Stimulated activated CD8-positive, alpha-beta memory T cell treated with anti-CD3 and anti-CD28 coated beads, Interleukin-7, amount 100 ng/mL, for 24 hours (primary cell): Measurements from ENCODE around the gene SCFD2.

Experiments used
- DNase-seq: peaks from one replicate; pipeline ENCODE4 v3.0.0-alpha.2; 2020; ENCODE audit warnings: low read depth

Gene SCFD2

DNA sequence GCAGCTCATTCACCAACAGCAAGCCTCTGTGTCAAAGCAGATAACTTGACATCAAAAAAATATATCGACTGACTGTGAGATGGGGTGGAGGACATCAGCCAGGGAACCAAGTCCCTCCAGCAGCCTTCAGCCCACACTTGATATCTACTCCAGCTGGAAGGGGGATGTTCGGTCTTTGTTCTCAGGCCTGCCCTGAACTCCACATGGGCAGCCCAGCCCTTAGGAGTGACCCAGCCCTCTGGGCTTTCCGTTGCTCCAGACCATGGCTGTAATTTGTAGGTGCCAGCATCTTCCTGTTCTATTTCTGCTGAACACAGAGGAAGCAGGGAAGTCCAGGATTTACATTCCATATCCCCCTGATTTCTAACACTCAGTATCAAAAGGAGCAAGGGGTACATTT lies 486.4 kb downstream of the SCFD2 start:
- DNase-seq, result no peak

DNA sequence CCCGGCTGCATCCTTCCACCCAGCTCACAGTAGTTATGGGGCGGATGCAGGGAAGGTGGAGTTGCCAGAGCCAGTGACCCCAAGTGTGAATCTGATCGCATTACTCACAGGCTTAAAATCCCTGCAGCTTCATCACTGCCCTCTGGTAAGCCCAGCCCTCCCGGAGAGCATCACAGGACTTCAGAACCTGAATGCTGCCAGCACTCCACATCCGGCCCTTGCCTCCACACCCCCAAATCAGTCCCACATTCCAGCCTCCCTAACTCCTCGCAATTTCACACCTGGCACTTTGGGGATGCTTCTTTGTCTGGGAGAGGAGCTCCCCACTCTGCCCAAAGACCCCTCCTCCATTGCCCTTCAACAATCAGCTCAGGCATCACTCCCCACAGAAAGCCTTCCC lies 488.2 kb downstream of the SCFD2 start:
- DNase-seq, result no peak

- DNase-seq, result no peak
Measured at GRCh38 chr4:52877036-52877435, 488.8 kb downstream of the SCFD2 start.

DNA sequence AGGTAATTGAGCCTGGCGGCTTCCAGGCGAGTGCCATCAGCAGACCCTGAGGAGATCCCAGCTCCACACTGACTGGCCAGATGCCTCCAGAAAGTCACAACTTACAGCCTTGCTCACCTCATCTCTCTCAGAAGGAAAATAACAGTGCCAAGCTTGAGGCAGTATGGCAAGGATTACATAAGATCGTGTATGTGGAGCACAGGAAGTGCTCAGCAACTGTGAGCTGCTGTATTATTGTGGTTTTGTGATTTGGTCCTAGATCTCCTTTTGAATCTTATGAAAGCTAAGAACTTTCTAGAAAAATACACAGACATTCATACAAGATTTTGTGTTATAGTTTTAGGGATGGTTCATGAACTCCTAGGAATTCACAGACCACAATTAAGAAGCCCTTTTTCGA lies 489.8 kb downstream of the SCFD2 start:
- DNase-seq, result no peak

GRCh38 chr4:52874948-52875347 lies 490.9 kb downstream of the SCFD2 start:
- DNase-seq, result no peak

GRCh38 chr4:52873861-52874343 lies 492.0 kb downstream of the SCFD2 start:
- DNase-seq, result no peak

- DNase-seq, result no peak
Measured at GRCh38 chr4:52873191-52873590, 492.7 kb downstream of the SCFD2 start.

GRCh38 chr4:52870225-52870624 lies 495.6 kb downstream of the SCFD2 start:
- DNase-seq, result no peak

- DNase-seq, result no peak
Measured at GRCh38 chr4:52869656-52870055, 496.2 kb downstream of the SCFD2 start.

GRCh38 chr4:52869196-52869595 lies 496.7 kb downstream of the SCFD2 start:
- DNase-seq, result no peak

GRCh38 chr4:52868133-52868532 lies 497.7 kb downstream of the SCFD2 start:
- DNase-seq, result no peak

DNA sequence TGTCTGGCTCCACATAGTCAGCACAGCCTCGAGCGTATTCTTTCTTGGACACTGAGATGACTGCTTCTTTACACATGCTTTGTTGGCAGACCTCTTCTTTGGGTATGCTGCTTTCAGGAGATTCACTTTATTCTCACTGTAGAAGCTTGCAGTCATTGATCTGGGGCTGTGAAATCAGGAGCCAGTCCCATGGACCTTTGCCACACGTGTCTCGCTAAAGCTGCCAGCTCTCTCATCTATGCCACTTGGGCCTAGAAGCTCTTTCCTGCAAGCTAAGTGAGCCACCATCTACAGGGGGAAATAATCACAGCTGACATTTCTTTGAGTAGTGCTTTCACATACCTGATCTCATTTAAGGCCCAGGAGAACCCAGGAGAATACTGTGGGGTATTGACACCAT lies 498.7 kb downstream of the SCFD2 start:
- no peak for DNase-seq

DNA sequence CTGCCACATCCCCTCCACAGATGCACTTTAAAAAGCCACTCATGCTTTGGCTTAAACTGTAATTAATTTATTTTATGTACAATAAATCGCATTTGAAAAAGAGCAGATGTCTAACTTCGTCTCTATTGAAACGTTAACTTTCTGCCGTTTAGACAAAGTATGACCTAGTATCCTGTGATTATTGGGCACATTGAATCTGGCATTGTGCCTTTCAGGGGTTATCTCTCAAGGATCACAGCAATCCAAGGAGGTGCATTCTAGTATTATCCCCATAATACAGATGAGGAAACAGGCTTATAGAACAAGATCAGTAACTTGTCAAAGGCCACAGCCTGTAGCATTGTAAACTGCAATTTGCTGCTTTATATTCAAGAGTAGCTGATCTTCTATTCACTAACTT lies 499.1 kb downstream of the SCFD2 start:
- DNase-seq, result no peak

DNA sequence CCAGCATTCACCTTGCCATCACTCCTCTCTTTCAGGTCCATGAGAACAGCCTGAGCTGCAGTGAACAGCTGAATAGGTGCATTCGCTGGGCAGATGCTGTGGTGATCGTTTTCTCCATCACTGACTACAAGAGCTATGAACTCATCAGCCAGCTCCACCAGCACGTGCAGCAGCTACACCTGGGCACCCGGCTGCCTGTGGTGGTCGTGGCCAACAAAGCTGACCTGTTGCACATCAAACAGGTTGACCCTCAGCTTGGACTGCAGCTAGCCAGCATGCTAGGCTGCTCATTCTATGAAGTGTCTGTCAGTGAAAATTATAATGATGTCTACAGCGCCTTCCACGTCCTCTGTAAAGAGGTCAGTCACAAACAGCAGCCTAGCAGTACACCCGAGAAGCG lies 500.6 kb downstream of the SCFD2 start:
- no peak for DNase-seq

- no peak for DNase-seq
Measured at GRCh38 chr4:52864793-52865192, 501.1 kb downstream of the SCFD2 start.

- no peak for DNase-seq
Measured at GRCh38 chr4:52863324-52863723, 502.5 kb downstream of the SCFD2 start.

GRCh38 chr4:52862639-52863161 lies 503.2 kb downstream of the SCFD2 start:
- no peak for DNase-seq

DNA sequence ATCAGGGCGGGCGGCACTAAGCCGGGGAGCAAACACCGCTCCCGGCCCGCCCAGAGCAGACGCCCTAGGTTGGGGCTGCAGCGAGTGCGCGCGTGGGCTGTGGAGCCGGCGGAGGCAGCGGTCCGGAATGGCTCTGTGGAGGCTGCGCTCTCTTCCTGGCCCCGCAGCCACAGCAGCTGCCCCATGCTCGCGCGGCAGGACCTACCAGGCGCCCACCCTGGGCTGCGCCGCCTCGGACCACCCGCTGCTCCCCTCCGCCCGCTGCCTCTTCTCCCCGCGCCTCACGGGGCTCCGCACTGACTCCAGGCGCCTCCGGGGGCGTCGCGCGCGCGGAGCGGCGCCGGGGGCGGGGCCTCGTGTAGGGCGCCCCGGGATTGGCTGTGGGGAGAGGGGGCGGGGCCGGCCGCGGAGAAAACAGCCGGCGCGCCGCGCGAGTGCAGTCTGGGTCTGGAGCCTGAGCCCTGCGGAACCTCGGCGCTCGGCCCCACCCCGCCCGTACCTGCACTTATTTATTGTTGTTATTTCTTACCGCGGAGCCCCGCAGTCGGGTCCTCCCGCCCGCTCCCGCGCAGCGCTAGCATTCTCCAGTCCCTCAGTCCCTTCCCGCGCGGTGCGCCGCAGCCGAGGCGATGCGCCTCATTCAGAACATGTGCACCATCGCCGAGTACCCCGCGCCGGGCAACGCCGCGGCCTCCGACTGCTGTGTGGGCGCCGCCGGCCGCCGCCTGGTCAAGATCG lies 503.8 kb downstream of the SCFD2 start, which contains the start of gene RASL11B:
Gene RASL11B (plus strand): TSS at position 439 of the 738 bp plus-strand sequence. CDS start 191 bp downstream, at position 630.
- DNase-seq, result peak; percentile 70

DNA sequence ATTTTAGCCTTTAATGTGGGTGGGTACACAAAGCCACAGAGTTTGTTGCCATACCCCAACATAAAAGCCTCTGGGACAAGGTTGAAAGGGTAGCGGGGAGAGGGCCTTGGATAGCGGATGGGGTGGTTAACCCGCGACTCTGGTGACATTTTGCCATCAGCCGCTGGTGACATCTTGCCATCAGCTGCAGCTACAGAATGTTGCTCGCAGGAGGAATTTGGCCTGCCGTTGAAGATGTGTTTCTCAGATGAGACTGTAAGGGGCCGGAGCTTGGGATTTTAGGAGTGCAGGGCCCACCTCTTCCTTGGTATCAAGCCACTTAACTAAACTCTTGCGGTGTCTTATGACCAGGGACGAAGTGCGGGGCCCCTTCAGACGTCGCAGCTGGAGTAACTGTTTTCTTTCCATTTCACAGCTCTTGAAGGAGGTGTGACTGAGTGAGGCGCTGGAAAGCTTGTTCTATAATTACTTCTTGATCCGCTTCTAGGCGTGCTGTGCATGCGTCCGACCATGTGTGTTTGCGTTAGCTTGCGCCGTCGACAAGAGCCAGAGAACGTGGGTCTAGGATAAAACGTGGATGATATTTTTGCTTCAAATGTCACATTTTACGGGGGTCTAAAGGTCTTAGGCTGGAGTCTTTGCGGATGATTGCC lies 504.6 kb downstream of the SCFD2 start:
- DNase-seq, result no peak

DNA sequence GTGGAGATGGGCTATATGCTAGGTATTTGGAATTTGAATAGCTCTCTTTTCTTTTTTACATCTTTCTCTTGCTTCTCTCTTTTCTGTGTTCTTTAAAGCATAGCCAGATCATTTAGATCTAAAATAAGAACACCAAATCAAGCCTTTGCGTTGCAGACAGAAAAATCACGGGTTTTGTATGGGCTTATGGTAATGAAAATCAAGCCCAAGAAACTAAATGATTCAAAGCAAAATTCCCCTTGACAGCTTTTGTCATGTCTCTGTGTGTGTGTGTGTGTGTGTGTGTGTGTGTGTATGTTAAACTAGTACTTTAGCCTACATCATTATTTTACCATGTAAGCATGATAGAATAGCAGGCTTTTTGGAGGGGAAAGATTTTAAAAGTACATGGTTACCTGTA lies 505.5 kb downstream of the SCFD2 start:
- DNase-seq, result no peak

DNA sequence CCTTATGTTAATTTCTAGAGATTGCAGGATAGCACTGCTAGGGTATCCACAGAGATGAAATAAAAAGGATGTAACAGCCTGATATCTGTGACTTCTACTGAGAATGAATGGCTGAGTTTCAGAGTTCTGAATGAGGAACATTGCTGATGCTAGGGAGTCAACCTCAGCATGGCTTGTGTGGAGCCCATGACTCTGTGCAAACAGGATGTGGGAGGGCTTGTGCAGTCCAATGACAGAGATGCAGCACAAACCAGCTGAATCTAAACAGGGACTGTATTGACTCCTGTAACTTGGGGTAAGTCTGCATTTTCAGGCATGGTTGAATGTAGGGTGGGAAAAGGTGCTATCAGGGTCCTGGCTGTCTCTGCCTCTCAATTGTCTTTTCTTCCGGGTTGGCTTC lies 509.1 kb downstream of the SCFD2 start:
- DNase-seq, result no peak

GRCh38 chr4:52853351-52853750 lies 512.5 kb downstream of the SCFD2 start:
- no peak for DNase-seq

- no peak for DNase-seq
Measured at GRCh38 chr4:52852711-52853110, 513.1 kb downstream of the SCFD2 start.
